ENCODE results near the gene HECTD4. TPM values are rescaled to one million over a fixed set of nuclear protein-coding genes. Genes with fewer than 3 reads are reported as not detected.

Gene HECTD4
- total RNA-seq, 1 experiment from 2014 or later = 54.5 TPM

DNA sequence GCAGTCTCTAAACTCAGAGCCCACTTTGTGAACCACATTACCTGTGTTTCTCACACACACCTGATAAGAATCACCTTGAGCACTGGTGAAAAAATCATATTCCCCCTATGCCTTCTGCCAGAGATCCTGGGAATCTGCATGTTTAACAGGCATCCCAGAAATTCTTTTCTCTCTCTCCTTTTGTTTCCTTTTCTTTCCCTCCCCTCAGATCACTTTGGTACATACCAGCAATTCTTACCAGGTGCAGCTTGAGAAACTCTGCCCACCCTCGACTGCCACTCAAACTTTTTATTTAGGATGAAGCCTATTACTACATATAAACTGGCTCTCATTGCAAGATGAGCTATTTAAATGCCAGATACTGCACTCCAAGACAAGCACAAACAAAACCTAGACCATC is 36.0 kb downstream of the HECTD4 start:
- intact Hi-C loops (cut with micrococcal nuclease; ENCODE audit: unreplicated experiment) = no loop called here
- H3K4me3 ChIP-seq (ENCODE audit: low read depth, low read length) = no peak overlapping the region
- no peaks in the 10 kb centered on the region for H3K27me3 Mint-ChIP-seq (ENCODE audit: insufficient read depth, unreplicated experiment)
- no TSS peak for BruUV-seq (replicated peaks)
- no peaks in the 10 kb centered on the region for H3K9me3 Mint-ChIP-seq (ENCODE audit: unreplicated experiment)
- H3K27me3 ChIP-seq (replicated peaks; ENCODE audit: control insufficient read depth, insufficient read depth, low read length) = no peaks in the 10 kb centered on the region
- TF ChIP-seq, protein P1, sequence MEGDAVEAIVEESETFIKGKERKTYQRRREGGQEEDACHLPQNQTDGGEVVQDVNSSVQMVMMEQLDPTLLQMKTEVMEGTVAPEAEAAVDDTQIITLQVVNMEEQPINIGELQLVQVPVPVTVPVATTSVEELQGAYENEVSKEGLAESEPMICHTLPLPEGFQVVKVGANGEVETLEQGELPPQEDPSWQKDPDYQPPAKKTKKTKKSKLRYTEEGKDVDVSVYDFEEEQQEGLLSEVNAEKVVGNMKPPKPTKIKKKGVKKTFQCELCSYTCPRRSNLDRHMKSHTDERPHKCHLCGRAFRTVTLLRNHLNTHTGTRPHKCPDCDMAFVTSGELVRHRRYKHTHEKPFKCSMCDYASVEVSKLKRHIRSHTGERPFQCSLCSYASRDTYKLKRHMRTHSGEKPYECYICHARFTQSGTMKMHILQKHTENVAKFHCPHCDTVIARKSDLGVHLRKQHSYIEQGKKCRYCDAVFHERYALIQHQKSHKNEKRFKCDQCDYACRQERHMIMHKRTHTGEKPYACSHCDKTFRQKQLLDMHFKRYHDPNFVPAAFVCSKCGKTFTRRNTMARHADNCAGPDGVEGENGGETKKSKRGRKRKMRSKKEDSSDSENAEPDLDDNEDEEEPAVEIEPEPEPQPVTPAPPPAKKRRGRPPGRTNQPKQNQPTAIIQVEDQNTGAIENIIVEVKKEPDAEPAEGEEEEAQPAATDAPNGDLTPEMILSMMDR (IDR thresholded peaks at IDR 0.05; ENCODE audit: insufficient read depth in 1 of 2, low read depth in 1 of 2, low read length in 1 of 2, severe bottlenecking in 1 of 2, unreplicated experiment in 1 of 2) = no peak
- no peak for DNase-seq
- POLR2A ChIA-PET = no interaction called here
- H3K4me1 ChIP-seq = no peaks in the 10 kb centered on the region
- H3K9me3 ChIP-seq = no peaks in the 10 kb centered on the region
- no peak overlapping the region for H3K27ac Mint-ChIP-seq (ENCODE audit: unreplicated experiment)
- CTCF ChIA-PET = no interaction called here
- peaks cover 5% of the 10 kb centered on the region for H3K4me1 Mint-ChIP-seq (ENCODE audit: low read depth, unreplicated experiment)
- no peaks in the 10 kb centered on the region for H3K36me3 ChIP-seq (ENCODE audit: control insufficient read depth, insufficient read depth, low read length)
- no peak overlapping the region for H3K4me3 Mint-ChIP-seq (ENCODE audit: unreplicated experiment)
- H3K36me3 Mint-ChIP-seq (ENCODE audit: insufficient read depth, unreplicated experiment) = no peaks in the 10 kb centered on the region

DNA sequence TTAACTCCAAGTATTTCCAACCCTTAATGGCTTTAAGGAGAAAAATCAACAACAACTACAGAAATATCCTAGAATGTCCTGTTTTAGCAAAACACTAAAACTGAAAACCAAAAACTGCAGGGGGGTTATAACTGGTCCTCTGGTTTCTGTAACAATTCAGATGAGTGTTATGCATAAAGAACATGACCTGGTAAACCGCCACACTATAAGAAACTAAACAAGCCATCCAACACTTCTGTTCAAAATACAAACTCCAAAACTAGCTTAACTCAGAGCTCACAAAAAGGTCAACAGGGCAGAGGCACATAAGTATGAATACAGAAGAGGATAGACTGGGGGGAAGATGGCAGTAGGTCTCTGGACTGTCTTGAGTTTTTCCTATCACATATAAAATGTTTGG is 38.0 kb downstream of the HECTD4 start:
- no peaks in the 10 kb centered on the region for H3K36me3 Mint-ChIP-seq (ENCODE audit: insufficient read depth, unreplicated experiment)
- no peaks in the 10 kb centered on the region for H3K9me3 ChIP-seq
- H3K4me1 Mint-ChIP-seq (ENCODE audit: low read depth, unreplicated experiment) = peaks cover 6% of the 10 kb centered on the region
- H3K9me3 Mint-ChIP-seq (ENCODE audit: unreplicated experiment) = no peaks in the 10 kb centered on the region
- H3K4me1 ChIP-seq = no peaks in the 10 kb centered on the region
- TF ChIP-seq, protein P1 (IDR thresholded peaks at IDR 0.05; ENCODE audit: insufficient read depth in 1 of 2, low read depth in 1 of 2, low read length in 1 of 2, severe bottlenecking in 1 of 2, unreplicated experiment in 1 of 2) = no peak
- H3K27ac Mint-ChIP-seq (ENCODE audit: unreplicated experiment) = no peak overlapping the region
- H3K4me3 Mint-ChIP-seq (ENCODE audit: unreplicated experiment) = no peak overlapping the region
- H3K36me3 ChIP-seq (ENCODE audit: control insufficient read depth, insufficient read depth, low read length) = no peaks in the 10 kb centered on the region
- H3K27me3 Mint-ChIP-seq (ENCODE audit: insufficient read depth, unreplicated experiment) = no peaks in the 10 kb centered on the region
- ChIA-PET CTCF (no interaction called here), POLR2A (no interaction called here)
- no TSS peak for BruUV-seq (replicated peaks)
- no peak for DNase-seq
- H3K27me3 ChIP-seq (replicated peaks; ENCODE audit: control insufficient read depth, insufficient read depth, low read length) = no peaks in the 10 kb centered on the region
- no peak overlapping the region for H3K4me3 ChIP-seq (ENCODE audit: low read depth, low read length)
- intact Hi-C loops (cut with micrococcal nuclease; ENCODE audit: unreplicated experiment) = no loop called here

DNA sequence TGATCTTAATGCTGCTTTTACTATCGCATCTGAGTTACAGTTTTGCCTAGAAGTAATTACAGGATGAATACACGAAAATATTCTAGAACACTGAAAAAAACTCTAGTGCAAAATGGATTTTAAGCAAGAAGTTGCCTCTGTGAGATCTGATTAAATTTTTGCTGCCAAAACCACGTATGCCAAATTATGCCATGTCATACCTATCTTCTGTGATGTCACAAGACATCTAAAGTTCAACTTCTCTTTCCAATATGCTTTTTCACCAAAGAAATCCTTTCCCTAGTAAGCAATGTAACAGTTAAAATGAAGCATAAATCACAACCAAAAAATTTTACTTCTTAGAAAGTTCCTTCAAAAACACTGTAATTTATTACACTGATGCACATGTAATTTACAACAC is 39.6 kb downstream of the HECTD4 start:
- CTCF ChIA-PET = no interaction called here
- no peaks in the 10 kb centered on the region for H3K9me3 Mint-ChIP-seq (ENCODE audit: unreplicated experiment)
- H3K27me3 ChIP-seq (replicated peaks; ENCODE audit: control insufficient read depth, insufficient read depth, low read length) = no peaks in the 10 kb centered on the region

More for the DNA sequence above, 39.6 kb downstream of the HECTD4 start:
- TF ChIP-seq, protein P1 (IDR thresholded peaks at IDR 0.05; ENCODE audit: insufficient read depth in 1 of 2, low read depth in 1 of 2, low read length in 1 of 2, severe bottlenecking in 1 of 2, unreplicated experiment in 1 of 2) = no peak
- Mint-ChIP-seq H3K4me1 (ENCODE audit: low read depth, unreplicated experiment) (peaks cover 6% of the 10 kb centered on the region), H3K27ac (ENCODE audit: unreplicated experiment) (no peak overlapping the region), H3K27me3 (ENCODE audit: insufficient read depth, unreplicated experiment) (no peaks in the 10 kb centered on the region), H3K4me3 (ENCODE audit: unreplicated experiment) (no peak overlapping the region), H3K36me3 (ENCODE audit: insufficient read depth, unreplicated experiment) (no peaks in the 10 kb centered on the region)
- POLR2A ChIA-PET = no interaction called here
- no peak for DNase-seq
- Histone ChIP-seq H3K4me3 (ENCODE audit: low read depth, low read length) (no peak overlapping the region), H3K4me1 (no peaks in the 10 kb centered on the region), H3K9me3 (no peaks in the 10 kb centered on the region), H3K36me3 (ENCODE audit: control insufficient read depth, insufficient read depth, low read length) (no peaks in the 10 kb centered on the region)
- no TSS peak for BruUV-seq (replicated peaks)
- intact Hi-C loops (cut with micrococcal nuclease; ENCODE audit: unreplicated experiment) = no loop called here

All from Caco-2 (cell line).